ENCODE measurements around the gene CYP27B1.

CYP27B1 gene

DNA sequence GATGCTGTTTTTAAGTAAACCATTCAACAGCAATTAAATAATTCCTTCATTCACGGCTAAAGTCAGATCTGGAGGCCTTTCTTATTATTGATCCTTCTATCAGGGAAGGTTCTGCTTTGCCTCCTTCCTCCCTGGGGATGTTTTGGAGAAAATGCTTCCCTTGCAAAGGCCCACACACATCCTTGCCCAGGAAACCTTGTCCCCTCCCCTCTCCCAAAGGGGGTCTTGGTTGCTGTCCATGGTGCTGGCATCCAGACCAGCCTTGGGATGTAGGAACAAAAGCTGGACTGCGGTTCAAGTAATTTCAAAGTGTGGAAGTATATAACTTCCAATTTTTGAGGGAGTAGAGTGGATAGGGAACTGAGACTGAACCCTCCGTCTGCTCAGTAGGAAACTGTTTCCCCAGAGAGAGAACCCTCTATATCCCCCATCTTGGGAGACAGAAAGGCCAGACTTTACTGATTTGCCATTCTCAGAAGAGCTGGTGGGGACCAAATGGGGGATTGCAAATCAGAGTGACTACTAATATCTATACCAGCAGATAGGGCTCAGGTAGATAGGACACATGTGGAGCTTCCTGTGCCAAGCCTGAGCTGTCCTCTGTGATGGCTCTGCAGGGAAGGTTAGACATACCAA lies 6.4 kb downstream of the CYP27B1 start:
- H3K4me3 ChIP-seq (ENCODE audit: low read depth, low read length): no peak overlapping the region
- TF ChIP-seq CTCF (IDR thresholded peaks at IDR 0.05; ENCODE audit: low read depth, low read length): no peak

GRCh38 chr12:57759360-57759980 lies 7.4 kb downstream of the CYP27B1 start:
- no peak overlapping the region for H3K4me3 ChIP-seq (ENCODE audit: low read depth, low read length)
- peak; percentile 21; the same call in 1 of the 2 replicates for TF ChIP-seq CTCF (IDR thresholded peaks at IDR 0.05; ENCODE audit: low read depth, low read length)

- no peak for TF ChIP-seq CTCF (IDR thresholded peaks at IDR 0.05; ENCODE audit: low read depth, low read length)
Observed at GRCh38 chr12:57758552-57759359, 8.1 kb downstream of the CYP27B1 start.

DNA sequence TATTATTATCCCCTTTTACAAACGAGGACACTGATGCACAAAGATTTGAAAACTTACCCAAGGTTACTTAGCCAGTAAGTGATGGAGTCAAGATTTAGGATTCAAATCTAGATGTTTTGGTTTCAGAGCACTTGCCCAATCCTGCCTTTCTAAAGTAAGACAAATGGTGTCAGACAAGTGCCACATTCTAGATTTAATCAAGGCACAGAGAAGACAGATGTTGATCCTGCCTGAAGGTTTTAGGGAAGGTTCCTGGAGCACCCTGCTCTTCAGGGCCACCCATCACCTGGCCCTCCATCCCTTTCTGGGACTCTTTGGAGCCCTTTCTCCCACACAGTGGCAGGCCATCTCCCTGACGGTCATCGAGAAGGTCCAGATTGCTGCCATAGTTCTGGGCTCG lies 9.1 kb downstream of the CYP27B1 start:
- H3K4me3 ChIP-seq (ENCODE audit: low read depth, low read length): no peak overlapping the region
- no peak for TF ChIP-seq CTCF (IDR thresholded peaks at IDR 0.05; ENCODE audit: low read depth, low read length)

More at GRCh38 chr12:57758552-57759359, 8.1 kb downstream of the CYP27B1 start:
- no peak overlapping the region for H3K4me3 ChIP-seq (ENCODE audit: low read depth, low read length)

GRCh38 chr12:57756406-57757341 lies 10.2 kb downstream of the CYP27B1 start:
- H3K4me3 ChIP-seq (ENCODE audit: low read depth, low read length): peak overlapping the region; percentile 60
- peak; percentile 65 for TF ChIP-seq CTCF (IDR thresholded peaks at IDR 0.05; ENCODE audit: low read depth, low read length)

DNA sequence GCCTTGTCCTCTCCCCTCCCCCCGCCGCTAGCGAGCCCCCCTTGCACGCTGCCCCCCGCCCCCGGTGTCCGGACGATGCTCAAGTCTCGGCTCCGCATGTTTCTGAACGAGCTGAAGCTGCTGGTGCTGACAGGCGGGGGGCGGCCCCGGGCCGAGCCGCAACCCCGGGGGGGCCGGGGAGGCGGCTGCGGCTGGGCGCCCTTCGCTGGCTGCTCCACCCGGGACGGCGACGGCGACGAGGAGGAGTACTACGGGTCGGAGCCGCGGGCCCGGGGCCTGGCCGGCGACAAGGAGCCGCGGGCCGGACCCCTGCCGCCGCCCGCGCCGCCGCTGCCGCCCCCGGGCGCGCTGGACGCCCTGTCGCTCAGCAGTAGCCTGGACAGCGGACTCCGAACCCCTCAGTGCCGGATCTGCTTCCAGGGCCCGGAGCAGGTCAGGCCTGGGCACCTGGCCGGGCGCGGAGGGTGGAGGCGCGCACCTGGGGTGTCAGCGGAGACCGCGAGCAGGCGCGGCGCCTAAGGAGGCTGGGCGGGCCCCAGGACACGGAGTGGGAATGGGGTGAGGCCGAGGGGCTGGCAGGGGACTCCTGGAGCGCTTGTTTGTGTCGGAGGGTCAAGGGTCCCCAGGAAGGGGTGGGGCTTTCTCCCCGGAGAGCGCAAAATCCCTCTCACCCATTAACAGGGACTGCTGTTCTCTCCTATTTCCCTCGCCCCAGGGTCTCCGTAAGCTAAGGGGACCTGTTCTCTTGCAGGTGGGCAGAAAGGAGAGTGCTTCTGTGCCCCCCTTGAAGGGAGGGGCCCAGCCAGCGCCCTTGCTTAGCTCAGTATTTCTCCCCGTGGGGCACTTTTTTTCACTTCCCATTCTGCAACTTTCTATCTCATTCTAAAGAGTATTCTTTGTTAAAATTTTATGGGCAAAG lies 11.2 kb downstream of the CYP27B1 start:
- peak overlapping the region; percentile 60 for H3K4me3 ChIP-seq (ENCODE audit: low read depth, low read length)
- no peak for TF ChIP-seq CTCF (IDR thresholded peaks at IDR 0.05; ENCODE audit: low read depth, low read length)
